B cell (primary cell): ENCODE measurements around the gene RPL37.

Experiments
- CTCF ChIP-seq: fragments of 200-600 bp; IDR thresholded peaks from one replicate; pipeline ENCODE4 v1.8.0; 2022; ENCODE audit warnings: antibody characterized with exemption, mild to moderate bottlenecking
- EZH2 ChIP-seq: IDR thresholded peaks from 2 replicates; pipeline ENCODE4 v1.6.1; 2012; ENCODE audit warnings: borderline replicate concordance, low read depth, mild to moderate bottlenecking, moderate library complexity, low read length; ENCODE audit not compliant: insufficient read depth, poor library complexity, severe bottlenecking

DNA sequence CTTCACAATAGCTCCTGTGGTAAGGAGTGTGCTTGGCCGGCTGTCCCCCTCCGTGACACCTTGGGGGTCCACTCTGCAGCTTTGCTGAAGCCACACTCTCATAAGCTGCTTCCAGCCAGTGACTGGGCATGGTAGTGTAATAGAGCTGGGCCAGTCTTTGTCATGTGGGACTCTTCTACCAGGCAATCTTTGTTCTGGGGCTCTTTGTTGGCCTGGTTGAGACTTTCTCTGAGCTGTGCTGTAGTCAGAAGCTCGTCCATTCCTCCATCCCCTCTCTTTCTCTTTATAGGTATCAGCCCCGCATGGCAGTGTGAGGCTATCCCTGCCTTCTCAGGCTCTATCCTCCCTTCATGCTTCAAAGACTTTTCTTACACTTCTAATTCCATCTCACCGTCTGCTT is 31.8 kb upstream of the RPL37 start:
- TF ChIP-seq CTCF (no peak), EZH2 (no peak)
